Spleen (tissue), 11 donors: ENCODE data around the gene CCDC148. TPM values are rescaled to one million over a fixed set of nuclear protein-coding genes. Genes with fewer than 3 reads are reported as not detected.

Experiments
- DNase-seq: peaks from one replicate; pipeline ENCODE4 v3.0.0-alpha.2; 2020
- H3K27ac ChIP-seq, 8 donors: fragments of 200-600 bp; sonication (generic) in 7 of 8; 1 replicate in 4 of 8; 2 replicates in 4 of 8; pipeline versions ENCODE4 v1.5.0 to v1.8.0; 2016 to 2021; ENCODE audit warnings: inconsistent platforms in 4 of 8, mild to moderate bottlenecking in 4 of 8, moderate library complexity in 1 of 8
- H3K27me3 ChIP-seq, 7 donors: fragments of 200-600 bp; sonication (generic) in 6 of 7; replicated peaks in 1 of 7; 1 replicate in 4 of 7; 2 replicates in 3 of 7; pipeline versions ENCODE4 v1.5.0 to v1.8.0; 2016 to 2021; ENCODE audit warnings: inconsistent platforms in 3 of 7, mild to moderate bottlenecking in 1 of 7
- H3K36me3 ChIP-seq, 6 donors: fragments of 200-600 bp; sonication (generic) in 5 of 6; 1 replicate in 4 of 6; 2 replicates in 2 of 6; pipeline versions ENCODE4 v1.5.0 to v1.8.0; 2016 to 2021; ENCODE audit warnings: inconsistent platforms in 2 of 6
- H3K4me1 ChIP-seq, 6 donors: fragments of 200-600 bp; sonication (generic) in 5 of 6; 1 replicate in 3 of 6; 2 replicates in 3 of 6; pipeline versions ENCODE4 v1.5.0 to v1.8.0; 2016 to 2021; ENCODE audit warnings: inconsistent platforms in 3 of 6
- H3K4me3 ChIP-seq, 8 donors: fragments of 200-600 bp; sonication (generic) in 7 of 8; 1 replicate in 4 of 8; 2 replicates in 4 of 8; pipeline versions ENCODE4 v1.5.0 to v1.8.0; 2016 to 2021; ENCODE audit warnings: inconsistent platforms in 4 of 8, mild to moderate bottlenecking in 4 of 8, moderate library complexity in 2 of 8
- H3K9me3 ChIP-seq, 8 donors: fragments of 200-600 bp; sonication (generic) in 7 of 8; 1 replicate in 4 of 8; 2 replicates in 4 of 8; pipeline versions ENCODE4 v1.5.0 to v1.8.0; 2016 to 2021; ENCODE audit warnings: inconsistent platforms in 4 of 8
- CTCF ChIP-seq, 11 experiments: fragments of 200-600 bp in 7 of 11; fragments of 450-650 bp in 4 of 11; sonication (generic) in 4 of 11; IDR thresholded peaks in 8 of 11; conservative IDR thresholded peaks in 3 of 11; 1 replicate in 7 of 11; 2 replicates in 4 of 11; pipeline versions ENCODE4 v1.4.0 to v1.8.0; 2016 to 2021; ENCODE audit warnings: antibody characterized with exemption in 11 of 11, inconsistent platforms in 4 of 11, mild to moderate bottlenecking in 1 of 11
- POLR2A ChIP-seq, 3 donors: fragments of 450-650 bp; IDR thresholded peaks; one replicate each; pipeline ENCODE4 v1.5.1; 2017; ENCODE audit warnings: antibody characterized with exemption in 3 of 3, mild to moderate bottlenecking in 1 of 3
- POLR2AphosphoS5 ChIP-seq, 3 donors: sonication (generic); formaldehyde crosslinking; IDR thresholded peaks; one replicate each; pipeline ENCODE4 v1.5.1; 2017; ENCODE audit warnings: antibody characterized with exemption in 3 of 3
- WGBS, 5 donors: extraction: QIAGEN DNeasy Blood & Tissue Kit in 3 of 5; methylation state at CpG; one replicate each; pipeline versions ENCODE4 v1.1.5 to v1.1.7; 2013 to 2018; 5-methylcytosine and 5-hydroxymethylcytosine counted together
- intact Hi-C: fragments of 100-400 bp; cut with DNase I; formaldehyde crosslinking; loops from one replicate; pipeline ENCODE4 v1.15.0; 2023; ENCODE audit warnings: low total_unique reads
- polyA plus RNA-seq, 3 donors: library from polyadenylated mRNA; stranded (reverse); fragments of 200-250 nt; gene quantifications; one replicate each; pipeline ENCODE4 v1.2.1, GENCODE V29; 2013
- total RNA-seq, 7 donors: library from RNA; depleted of rRNA in 3 of 7; stranded (reverse); fragments of >200 nt in 3 of 7; fragmentation: NEBNext Ultra II Directional in 4 of 7; extraction: Animal tissue kit (Norgen Biotek cat#: 25700) in 4 of 7; gene quantifications; one replicate each; pipeline versions ENCODE4 v1.1.0 to v1.2.1, GENCODE V29; 2016 to 2021
- donor health status: healthy with polysubstance abuse.
- donor health status: DM: no; HTN: no; CAD: no; lungs with moderate emphysema.
- donor health status: DM: no; HTN: no; CAD: no.
- donor health status: Bipolar disorder and iron deficiency.
- donor health status: healthy.
- donor health status: DM: no; HTN: no; CAD: no.
- donor health status: DM: yes; HTN: yes; CAD: no.

The CCDC148 gene
- total and polyA plus RNA-seq, 10 donors, result 0.07 to 0.79 (median 0.46) TPM

- WGBS, 5 donors, result 82 to 96% (median 89%) methylated on average over 2 of the region's 2 CpGs
- TF ChIP-seq POLR2A (IDR thresholded peaks at IDR 0.05) (no peak), POLR2AphosphoS5 (IDR thresholded peaks at IDR 0.05) (no peak), CTCF (IDR thresholded peaks at IDR 0.05 in 8 of 11, conservative IDR thresholded peaks at IDR 0.05 in 3 of 11) (no peak)
- Histone ChIP-seq H3K4me3 (no peak overlapping the region), H3K4me1 (no peaks in the 10 kb centered on the region), H3K27ac (no peak overlapping the region), H3K27me3 (no peaks in the 10 kb centered on the region), H3K9me3 (peaks cover 0 to 14% (median 13%) of the 10 kb centered on the region in 8 donors), H3K36me3 (no peaks in the 10 kb centered on the region)
- intact Hi-C loops, result no loop called here
- DNase-seq, result no peak
These were observed 130.7 kb downstream of the CCDC148 start for GRCh38 chr2:158325782-158326340.

- no peak for DNase-seq
- TF ChIP-seq CTCF (IDR thresholded peaks at IDR 0.05 in 8 of 11, conservative IDR thresholded peaks at IDR 0.05 in 3 of 11) (no peak), POLR2AphosphoS5 (IDR thresholded peaks at IDR 0.05) (no peak), POLR2A (IDR thresholded peaks at IDR 0.05) (no peak)
- Histone ChIP-seq H3K4me3 (no peak overlapping the region), H3K36me3 (no peaks in the 10 kb centered on the region), H3K27me3 (no peaks in the 10 kb centered on the region), H3K9me3 (peaks cover 0 to 14% (median 11%) of the 10 kb centered on the region in 8 donors), H3K27ac (no peak overlapping the region), H3K4me1 (no peaks in the 10 kb centered on the region)
- 72 to 94% (median 90%) methylated on average over 5 of the region's 5 CpGs for WGBS, 5 donors
- intact Hi-C loops, result no loop called here
These were observed 131.3 kb downstream of the CCDC148 start for GRCh38 chr2:158325031-158325781.

- Histone ChIP-seq H3K27me3 (no peaks in the 10 kb centered on the region), H3K36me3 (no peaks in the 10 kb centered on the region), H3K27ac (no peak overlapping the region), H3K4me1 (no peaks in the 10 kb centered on the region), H3K9me3 (peaks cover 0 to 13% (median 10%) of the 10 kb centered on the region in 8 donors), H3K4me3 (no peak overlapping the region)
- no peak for DNase-seq
- TF ChIP-seq POLR2A (IDR thresholded peaks at IDR 0.05), result no peak
- TF ChIP-seq POLR2AphosphoS5 (IDR thresholded peaks at IDR 0.05), result no peak
- TF ChIP-seq CTCF (IDR thresholded peaks at IDR 0.05 in 8 of 11, conservative IDR thresholded peaks at IDR 0.05 in 3 of 11), result no peak
- intact Hi-C loops, result no loop called here
- WGBS, 5 donors, result 73 to 93% (median 89%) methylated on average over 1 of the region's 1 CpG
These were observed 133.2 kb downstream of the CCDC148 start for GRCh38 chr2:158323381-158323780.

- DNase-seq, result no peak
- H3K27me3 ChIP-seq, result no peaks in the 10 kb centered on the region
- no peaks in the 10 kb centered on the region for H3K36me3 ChIP-seq
- H3K9me3 ChIP-seq, result no peaks in the 10 kb centered on the region
- no peaks in the 10 kb centered on the region for H3K4me1 ChIP-seq
- no peak overlapping the region for H3K4me3 ChIP-seq
- H3K27ac ChIP-seq, result no peak overlapping the region
- TF ChIP-seq CTCF (IDR thresholded peaks at IDR 0.05 in 8 of 11, conservative IDR thresholded peaks at IDR 0.05 in 3 of 11) (no peak), POLR2A (IDR thresholded peaks at IDR 0.05) (no peak), POLR2AphosphoS5 (IDR thresholded peaks at IDR 0.05) (no peak)
- WGBS, 5 donors, result 73 to 90% (median 84%) methylated on average over 3 of the region's 3 CpGs
- intact Hi-C loops, result no loop called here
These were observed 135.3 kb downstream of the CCDC148 start for GRCh38 chr2:158321264-158321663.
